Measurements from ENCODE around the gene CD300A.

Gene CD300A

DNA sequence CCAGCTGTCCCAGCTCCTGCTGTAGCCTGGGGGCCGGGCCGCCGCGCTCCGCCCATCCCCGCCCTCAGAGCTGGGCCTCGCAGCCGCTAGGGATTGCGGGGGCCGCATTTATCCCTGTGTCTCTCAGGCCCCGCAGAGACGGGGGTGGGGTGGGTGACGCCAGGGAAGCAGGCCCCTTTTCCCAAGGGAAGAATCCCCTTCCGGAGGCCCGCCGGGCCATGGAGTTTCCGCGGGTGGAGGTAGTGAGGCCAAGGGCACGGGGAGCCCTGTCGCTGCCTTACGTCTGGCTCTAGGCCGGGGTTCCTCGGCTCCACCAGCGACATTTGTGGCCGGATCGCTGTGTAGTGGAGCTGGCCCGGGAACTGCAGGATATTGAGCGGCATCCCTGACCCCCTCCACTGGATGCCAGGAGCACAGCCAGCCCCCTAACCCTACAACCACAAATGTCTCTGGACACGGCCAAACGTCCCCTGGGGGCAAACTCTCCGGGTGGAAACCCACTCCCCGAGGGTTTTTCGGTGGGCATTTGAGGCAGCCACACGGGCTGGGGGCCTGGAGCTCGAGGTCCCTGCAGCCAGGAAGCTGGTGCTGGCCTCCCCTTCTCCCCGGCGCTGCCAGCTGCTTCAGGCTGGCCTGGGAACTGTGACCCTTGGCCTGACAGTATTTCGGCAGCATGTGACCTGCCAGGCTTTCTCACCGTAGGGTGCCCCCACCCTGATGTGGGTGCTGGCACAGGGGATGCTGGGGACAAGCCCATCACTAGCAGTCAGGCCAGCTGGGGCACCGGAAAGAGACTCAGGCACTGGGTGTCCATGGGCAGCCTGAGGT is 12.0 kb upstream of the CD300A start:
- no peak for DNase-seq (ENCODE audit: low read depth in 1 of 2, low spot score in 1 of 2)

DNA sequence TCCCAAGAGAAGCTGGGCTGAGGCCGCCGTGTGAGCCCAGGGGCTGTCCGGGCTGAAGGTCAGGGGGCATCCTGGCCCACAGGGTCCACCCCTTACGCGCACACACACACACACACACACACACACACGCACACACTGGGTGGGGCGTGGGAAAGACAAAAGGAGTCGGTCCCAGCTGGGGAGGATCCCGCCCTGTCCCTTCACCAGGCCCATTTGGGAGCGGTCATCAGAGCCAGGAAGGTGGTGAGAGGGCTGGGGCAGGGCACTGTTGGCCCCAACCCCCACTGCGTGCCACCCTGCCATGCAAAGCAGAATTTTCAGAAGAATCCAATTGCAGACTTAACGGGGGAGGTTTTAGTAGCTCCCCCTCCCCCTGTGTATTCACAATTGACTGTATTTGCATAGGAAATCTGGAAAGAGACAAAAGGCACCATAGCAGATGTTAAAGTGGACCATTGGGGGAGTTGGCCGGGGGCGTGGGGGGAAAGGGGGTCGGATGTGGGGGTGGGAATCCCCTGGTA is 11.3 kb upstream of the CD300A start:
- no peak for DNase-seq (ENCODE audit: low read depth in 1 of 2, low spot score in 1 of 2)

DNA sequence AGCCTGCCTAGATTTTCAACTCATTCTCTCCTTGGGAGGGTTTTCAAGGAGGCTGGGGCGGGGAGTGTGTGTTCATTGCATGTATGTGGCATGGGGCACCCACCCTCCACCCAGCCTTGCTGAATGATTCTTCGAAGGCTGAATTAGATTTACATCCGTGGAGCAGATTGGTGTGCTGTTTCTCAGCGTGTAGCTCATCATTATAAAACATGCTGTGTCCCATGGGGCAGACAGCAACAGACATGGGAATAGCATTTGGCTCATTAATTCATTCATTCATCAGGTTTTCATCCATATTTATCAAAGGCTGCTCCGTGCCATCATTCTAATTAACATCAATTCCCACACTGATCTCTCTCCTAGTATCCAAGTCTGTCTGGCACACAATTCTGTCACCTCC is 10.6 kb upstream of the CD300A start:
- no peak for DNase-seq (ENCODE audit: low read depth in 1 of 2, low spot score in 1 of 2)

GRCh38 chr17:74457146-74457819 is 9.2 kb upstream of the CD300A start:
- DNase-seq (ENCODE audit: low read depth in 1 of 2, low spot score in 1 of 2): peak; percentile 48 to 66

- DNase-seq (ENCODE audit: low read depth in 1 of 2, low spot score in 1 of 2): no peak
Measured at GRCh38 chr17:74457820-74458166, 8.6 kb upstream of the CD300A start.

GRCh38 chr17:74458835-74459234 is 7.6 kb upstream of the CD300A start:
- DNase-seq (ENCODE audit: low read depth in 1 of 2, low spot score in 1 of 2): no peak

DNA sequence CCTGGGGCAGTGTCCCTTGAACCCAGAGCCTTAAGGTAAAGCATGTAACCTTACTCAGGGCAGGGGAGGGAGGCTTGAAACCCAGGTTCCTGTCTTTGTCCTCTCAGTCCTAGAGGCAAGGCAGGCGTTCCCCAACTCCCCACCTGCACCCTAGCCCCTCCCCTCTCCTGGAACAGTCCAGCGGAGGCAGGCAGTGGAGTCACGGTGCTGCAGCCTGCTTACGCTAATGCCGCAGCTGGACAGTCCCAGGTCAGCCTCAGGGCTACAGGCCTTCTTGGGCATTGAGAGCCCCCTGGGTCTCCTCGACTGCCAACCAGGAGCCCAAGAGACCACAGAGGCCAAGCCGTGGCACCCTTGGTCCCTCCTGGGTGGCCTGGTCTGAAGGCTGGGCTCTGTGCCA is 6.8 kb upstream of the CD300A start:
- DNase-seq (ENCODE audit: low read depth in 1 of 2, low spot score in 1 of 2): no peak

DNA sequence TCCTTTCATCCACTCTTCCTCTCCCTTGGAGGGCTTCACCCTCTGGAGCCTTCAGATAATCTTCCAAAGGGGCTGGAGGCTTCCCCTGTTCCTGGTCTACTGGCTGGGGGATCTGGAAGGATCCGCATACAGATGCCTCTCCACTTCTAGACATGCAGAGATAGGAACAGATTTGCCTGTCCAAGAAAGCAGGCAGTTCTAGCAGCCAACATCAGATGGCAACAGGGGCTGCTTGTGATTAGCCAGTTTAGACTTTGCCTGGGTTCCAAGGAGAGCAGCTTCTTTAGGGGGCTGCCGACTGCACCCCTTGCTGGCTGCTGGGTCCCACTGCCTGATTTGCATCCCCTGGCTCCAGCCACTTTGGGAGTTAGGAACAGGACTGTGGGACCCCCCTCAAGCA is 6.2 kb upstream of the CD300A start:
- DNase-seq (ENCODE audit: low read depth in 1 of 2, low spot score in 1 of 2): no peak

DNA sequence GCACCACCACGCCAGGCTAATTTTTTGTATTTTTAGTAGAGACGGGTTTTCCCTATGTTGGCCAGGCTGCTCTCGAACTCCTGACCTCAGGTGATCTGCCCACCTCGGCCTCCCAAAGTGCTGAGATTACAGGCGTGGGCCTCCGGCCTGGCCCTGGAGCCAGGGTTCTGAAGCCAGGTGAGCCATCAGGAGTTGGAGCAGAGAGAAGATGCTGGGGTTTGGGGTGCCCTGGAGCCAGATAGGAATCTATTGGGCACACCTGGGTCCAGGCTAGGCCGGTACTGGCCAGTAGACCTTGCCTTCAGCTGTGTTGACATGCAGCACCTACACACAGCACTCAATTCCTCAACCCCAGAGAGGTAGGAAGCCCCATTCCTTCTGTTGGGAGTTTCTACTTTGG is 5.4 kb upstream of the CD300A start:
- no peak for DNase-seq (ENCODE audit: low read depth in 1 of 2, low spot score in 1 of 2)

DNA sequence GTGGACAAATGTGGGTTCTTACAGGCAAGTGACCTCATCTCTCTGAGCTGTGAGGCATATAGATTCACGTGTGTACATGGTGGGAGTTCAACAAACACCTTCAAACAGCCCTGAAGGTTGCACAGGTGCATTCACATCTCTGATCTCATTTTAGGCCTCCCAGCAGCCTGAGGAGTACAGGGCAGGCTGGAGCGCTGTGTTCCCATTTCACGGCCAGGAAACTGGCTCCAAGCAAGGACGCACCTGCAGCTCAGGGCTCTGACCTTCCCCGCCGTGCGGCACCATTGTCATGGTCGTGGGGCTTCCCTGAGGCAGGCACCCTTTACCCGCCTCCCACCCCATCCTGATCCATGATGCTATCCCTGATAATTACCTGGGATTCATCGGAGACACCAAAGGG is 4.8 kb upstream of the CD300A start:
- no peak for DNase-seq (ENCODE audit: low read depth in 1 of 2, low spot score in 1 of 2)

- no peak for DNase-seq (ENCODE audit: low read depth in 1 of 2, low spot score in 1 of 2)
Measured at GRCh38 chr17:74464730-74465377, 1.6 kb upstream of the CD300A start.

DNA sequence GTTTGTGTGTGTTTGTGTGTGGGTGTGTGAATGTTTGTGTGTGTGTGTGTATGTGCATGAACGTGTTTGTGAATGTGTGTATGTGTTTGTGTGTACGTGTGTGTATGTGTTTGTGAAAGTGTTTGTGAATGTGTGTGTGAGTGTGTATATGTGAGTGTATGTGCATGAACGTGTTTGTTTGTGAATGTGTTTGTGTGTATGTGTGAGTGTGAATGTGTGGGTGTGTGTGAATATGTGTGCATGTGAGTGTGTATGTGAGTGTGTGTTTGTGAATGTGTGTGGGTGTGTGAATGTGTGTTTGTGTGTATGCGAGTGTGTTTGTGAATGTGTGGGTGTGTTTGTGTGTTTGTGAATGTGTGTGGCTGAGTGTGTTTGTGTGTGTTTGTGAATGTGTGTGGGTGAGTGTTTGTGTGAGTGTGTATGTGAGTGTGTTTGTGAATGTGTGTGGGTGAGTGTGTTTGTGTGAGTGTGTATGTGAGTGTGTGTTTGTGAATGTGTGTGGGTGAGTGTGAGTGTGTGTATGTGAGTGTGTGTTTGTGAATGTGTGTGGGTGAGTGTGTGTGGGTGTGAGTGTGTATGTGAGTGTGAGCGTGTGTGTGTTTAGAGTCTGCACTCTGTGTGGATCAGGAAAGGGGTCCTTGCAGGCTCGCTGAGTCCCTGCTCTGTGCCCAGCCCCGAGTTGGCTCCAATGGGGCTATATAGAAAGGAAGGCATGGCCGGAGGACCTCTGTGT is 890 bp upstream of the CD300A start:
- no peak for DNase-seq (ENCODE audit: low read depth in 1 of 2, low spot score in 1 of 2)

DNA sequence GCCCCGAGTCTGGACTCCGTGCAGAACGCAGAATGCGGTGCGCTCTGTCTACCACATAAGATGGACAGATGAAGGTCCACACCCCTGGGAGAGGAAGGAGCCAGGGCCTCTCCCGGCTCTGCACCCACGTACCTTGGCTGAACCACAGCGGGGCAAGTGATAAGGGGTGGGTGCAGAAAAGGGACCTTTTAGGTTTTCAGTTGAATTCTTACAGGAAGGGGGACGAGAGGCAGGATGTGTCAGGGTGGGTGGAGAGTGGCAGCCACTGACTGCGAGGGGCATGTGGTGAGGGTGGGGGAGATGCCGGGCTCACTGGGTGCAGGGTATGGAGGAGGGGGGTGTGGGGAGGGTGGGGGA is 372 bp downstream of the CD300A start:
- no peak for DNase-seq (ENCODE audit: low read depth in 1 of 2, low spot score in 1 of 2)

DNA sequence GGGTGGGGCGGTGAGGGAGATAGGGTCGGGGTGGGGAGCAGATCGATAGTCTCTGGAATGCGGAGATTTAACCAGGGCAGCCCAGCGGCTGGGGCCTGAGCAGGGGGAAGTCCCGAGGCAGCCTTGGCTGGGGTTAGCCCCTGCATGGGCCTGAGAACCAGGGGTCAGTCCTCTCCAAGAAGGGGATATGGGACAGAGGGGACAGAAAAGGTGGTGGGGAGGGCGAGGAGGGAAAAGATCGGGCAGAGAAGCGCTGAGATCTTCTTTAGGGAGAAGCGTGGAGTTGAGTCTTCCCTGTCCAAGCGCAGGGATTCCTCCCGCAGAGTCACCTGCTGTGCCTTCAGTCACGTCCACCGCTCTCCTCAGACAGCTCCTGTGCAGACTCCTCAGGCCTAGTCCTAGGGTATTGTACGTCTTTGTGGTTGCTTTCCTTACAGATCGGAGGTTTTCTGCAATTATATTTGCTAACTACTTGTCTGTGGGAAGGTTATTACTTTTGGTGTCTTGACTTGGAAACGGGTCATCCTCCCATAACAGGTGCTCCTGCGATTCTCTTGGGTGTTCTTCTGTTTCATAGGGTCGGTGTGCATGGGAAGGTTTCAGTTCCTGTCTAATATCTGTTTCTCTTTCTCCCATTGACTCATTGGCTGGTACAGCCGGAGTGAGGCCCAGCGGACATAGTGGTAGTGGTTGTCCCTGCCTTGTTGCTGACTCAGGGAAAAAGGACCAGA is 952 bp downstream of the CD300A start:
- no peak for DNase-seq (ENCODE audit: low read depth in 1 of 2, low spot score in 1 of 2)

GRCh38 chr17:74471341-74471740 is 4.9 kb downstream of the CD300A start:
- no peak for DNase-seq (ENCODE audit: low read depth in 1 of 2, low spot score in 1 of 2)

DNA sequence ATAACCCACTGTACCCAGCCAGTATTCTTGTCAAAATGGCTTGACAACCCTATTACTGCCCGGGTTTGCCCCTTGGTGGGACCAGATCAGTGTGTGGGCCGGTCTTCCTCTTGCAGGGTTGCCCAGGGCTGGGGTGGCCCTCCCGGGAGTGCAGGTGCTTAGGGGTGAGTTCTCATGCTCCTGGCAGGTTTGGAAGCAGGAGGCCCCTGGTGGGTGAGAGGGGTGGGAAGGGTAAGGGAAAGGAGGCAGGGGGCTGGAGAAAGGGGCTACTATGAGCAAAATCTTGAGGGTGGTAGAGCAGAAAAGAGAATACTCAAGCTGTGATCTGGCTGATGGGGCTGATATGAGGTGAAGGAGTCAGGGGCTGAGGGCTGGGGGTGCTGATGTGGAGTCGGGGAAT is 6.5 kb downstream of the CD300A start:
- no peak for DNase-seq (ENCODE audit: low read depth in 1 of 2, low spot score in 1 of 2)

DNA sequence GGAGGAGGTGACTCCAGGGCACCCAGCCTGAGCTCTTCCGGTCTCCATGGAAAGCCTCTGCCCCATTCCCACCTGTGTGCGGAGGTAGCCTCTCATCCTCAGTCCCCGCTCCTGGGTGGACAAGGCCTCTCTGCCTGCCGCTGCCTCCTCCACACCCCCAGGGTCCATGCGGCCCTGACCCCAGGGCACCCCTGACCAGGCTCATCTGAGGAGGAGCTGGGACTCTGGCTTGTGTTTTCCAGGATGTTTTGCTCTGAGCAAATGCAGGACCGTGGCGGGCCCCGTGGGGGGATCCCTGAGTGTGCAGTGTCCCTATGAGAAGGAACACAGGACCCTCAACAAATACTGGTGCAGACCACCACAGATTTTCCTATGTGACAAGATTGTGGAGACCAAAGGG is 6.9 kb downstream of the CD300A start:
- no peak for DNase-seq (ENCODE audit: low read depth in 1 of 2, low spot score in 1 of 2)

GRCh38 chr17:74474043-74474792 is 7.8 kb downstream of the CD300A start:
- DNase-seq (ENCODE audit: low read depth in 1 of 2, low spot score in 1 of 2): no peak

- DNase-seq (ENCODE audit: low read depth in 1 of 2, low spot score in 1 of 2): no peak
Measured at GRCh38 chr17:74475189-74475588, 8.8 kb downstream of the CD300A start.

- no peak for DNase-seq (ENCODE audit: low read depth in 1 of 2, low spot score in 1 of 2)
Measured at GRCh38 chr17:74477411-74477810, 11.0 kb downstream of the CD300A start.

Measured in stimulated activated CD4-positive, alpha-beta T cell treated with anti-CD3 and anti-CD28 coated beads, Interleukin-15, amount 100 ng/mL, for 1 hour (primary cell).